WTC11 (cell line): Measurements from ENCODE around the gene TBXT.

Source experiments
- ARID4B ChIP-seq: sonication (generic); formaldehyde crosslinking; IDR thresholded peaks from 2 replicates; pipeline ENCODE4 v1.8.0; 2023; ENCODE audit warnings: missing genetic modification reagents, mild to moderate bottlenecking, borderline replicate concordance
- CREB1 ChIP-seq: sonication (generic); formaldehyde crosslinking; IDR thresholded peaks from 2 replicates; pipeline ENCODE4 v1.8.0; 2023; ENCODE audit warnings: mild to moderate bottlenecking, missing genetic modification reagents
- CTCF ChIP-seq: fragments of 200-600 bp; IDR thresholded peaks from 2 replicates; pipeline ENCODE4 v1.8.0; 2022; ENCODE audit warnings: antibody characterized with exemption
- ETV6 ChIP-seq: sonication (generic); formaldehyde crosslinking; IDR thresholded peaks from 2 replicates; pipeline ENCODE4 v1.8.1; 2022; ENCODE audit warnings: mild to moderate bottlenecking, missing genetic modification reagents
- KAT7 ChIP-seq: sonication (generic); formaldehyde crosslinking; IDR thresholded peaks from 2 replicates; pipeline ENCODE4 v1.8.1; 2023; ENCODE audit warnings: missing genetic modification reagents, mild to moderate bottlenecking, borderline replicate concordance
- MAX ChIP-seq: sonication (generic); formaldehyde crosslinking; IDR thresholded peaks from 2 replicates; pipeline ENCODE4 v1.8.0; 2022; ENCODE audit warnings: mild to moderate bottlenecking, missing genetic modification reagents
- RELA ChIP-seq: sonication (generic); formaldehyde crosslinking; IDR thresholded peaks from 2 replicates; pipeline ENCODE4 v1.8.1; 2022; ENCODE audit warnings: missing genetic modification reagents, mild to moderate bottlenecking, borderline replicate concordance
- TF ChIP-seq, protein P1 (sequence below): sonication (generic); formaldehyde crosslinking; IDR thresholded peaks from 2 replicates; pipeline ENCODE4 v1.8.1; 2023; ENCODE audit warnings: mild to moderate bottlenecking, missing genetic modification reagents

- TF ChIP-seq CREB1 (CRISPR knock-in tag): no peak
- TF ChIP-seq MAX (CRISPR knock-in tag): no peak
- no peak for TF ChIP-seq CTCF
- no peak for TF ChIP-seq ARID4B (CRISPR knock-in tag)
- no peak for TF ChIP-seq ETV6 (CRISPR knock-in tag)
- TF ChIP-seq RELA: no peak
- no peak for TF ChIP-seq KAT7
- TF ChIP-seq, protein P1, sequence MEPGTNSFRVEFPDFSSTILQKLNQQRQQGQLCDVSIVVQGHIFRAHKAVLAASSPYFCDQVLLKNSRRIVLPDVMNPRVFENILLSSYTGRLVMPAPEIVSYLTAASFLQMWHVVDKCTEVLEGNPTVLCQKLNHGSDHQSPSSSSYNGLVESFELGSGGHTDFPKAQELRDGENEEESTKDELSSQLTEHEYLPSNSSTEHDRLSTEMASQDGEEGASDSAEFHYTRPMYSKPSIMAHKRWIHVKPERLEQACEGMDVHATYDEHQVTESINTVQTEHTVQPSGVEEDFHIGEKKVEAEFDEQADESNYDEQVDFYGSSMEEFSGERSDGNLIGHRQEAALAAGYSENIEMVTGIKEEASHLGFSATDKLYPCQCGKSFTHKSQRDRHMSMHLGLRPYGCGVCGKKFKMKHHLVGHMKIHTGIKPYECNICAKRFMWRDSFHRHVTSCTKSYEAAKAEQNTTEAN (CRISPR knock-in tag): no peak
Measured at GRCh38 chr6:166167801-166168615, at the start of gene TBXT.
